ENCODE data around the gene MEGF9. TPM values are rescaled to one million over a fixed set of nuclear protein-coding genes. Genes with fewer than 3 reads are reported as not detected.

The MEGF9 gene
- total RNA-seq, 1 donor from 2014 or later, result 17.7 TPM

- no peaks in the 10 kb centered on the region for H3K9me3 ChIP-seq (ENCODE audit: insufficient read depth, low read depth, low read length)
- no peak overlapping the region for H3K4me3 ChIP-seq (ENCODE audit: insufficient read depth, low read depth, low read length)
- peak overlapping the region; percentile 20 for H3K9ac ChIP-seq (ENCODE audit: low read length)
- no peaks in the 10 kb centered on the region for H3K36me3 ChIP-seq (ENCODE audit: insufficient read depth, low read length)
- H3K27ac ChIP-seq (ENCODE audit: low read depth, low read length), result peak overlapping the region; percentile 76
- FAIRE-seq (no peak), DNase-seq (ENCODE audit: low read depth) (peak; percentile 92)
- no peaks in the 10 kb centered on the region for H3K27me3 ChIP-seq (ENCODE audit: insufficient read depth, low read length)
- peaks cover 12% of the 10 kb centered on the region for H3K79me2 ChIP-seq (ENCODE audit: insufficient read depth, low read length)
- Mint-ChIP-seq H3K27ac (ENCODE audit: unreplicated experiment) (peak overlapping the region; percentile 49), H3K4me3 (ENCODE audit: unreplicated experiment) (no peak overlapping the region), H3K9me3 (ENCODE audit: unreplicated experiment) (no peaks in the 10 kb centered on the region), H3K36me3 (ENCODE audit: low read depth, unreplicated experiment) (peaks cover 2% of the 10 kb centered on the region), H3K27me3 (ENCODE audit: low read depth, unreplicated experiment) (no peaks in the 10 kb centered on the region), H3K4me1 (ENCODE audit: low read depth, unreplicated experiment) (no peaks in the 10 kb centered on the region)
- no peaks in the 10 kb centered on the region for H4K20me1 ChIP-seq (ENCODE audit: insufficient read depth, low read length)
- H2AFZ ChIP-seq (ENCODE audit: low read depth, low read length), result peak overlapping the region; percentile 28
- H3K4me1 ChIP-seq (ENCODE audit: insufficient read depth, low read length), result peaks cover 19% of the 10 kb centered on the region
- H3K4me2 ChIP-seq (ENCODE audit: low read length), result peak overlapping the region; percentile 29
- TF ChIP-seq EZH2 (IDR thresholded peaks at IDR 0.05; ENCODE audit: insufficient read depth, low read length) (no peak), CTCF (IDR thresholded peaks at IDR 0.05; ENCODE audit: insufficient read depth, low read depth, low read length) (no peak)
Measured at GRCh38 chr9:120583958-120584369, 130.3 kb downstream of the MEGF9 start.

- peak; percentile 41 for FAIRE-seq
- H3K4me1 Mint-ChIP-seq (ENCODE audit: low read depth, unreplicated experiment), result no peaks in the 10 kb centered on the region
Measured at GRCh38 chr9:120580051-120580896, 134.0 kb downstream of the MEGF9 start, which contains the start of gene CDK5RAP2. Gene CDK5RAP2 (minus strand): TSS chr9:120580167. CDS start chr9:120579978, 189 bp downstream.

More at GRCh38 chr9:120580051-120580896, 134.0 kb downstream of the MEGF9 start, which contains the start of gene CDK5RAP2:
- H3K9me3 Mint-ChIP-seq (ENCODE audit: unreplicated experiment), result no peaks in the 10 kb centered on the region
- peak; percentile 95 for DNase-seq (ENCODE audit: low read depth)
- peak within 1 kb of the TSS; percentile 89 for H3K27ac Mint-ChIP-seq (ENCODE audit: unreplicated experiment)
- Histone ChIP-seq H3K4me1 (ENCODE audit: insufficient read depth, low read length) (peaks cover 22% of the 10 kb centered on the region), H3K4me2 (ENCODE audit: low read length) (peak within 1 kb of the TSS; percentile 91), H3K27ac (ENCODE audit: low read depth, low read length) (peak within 1 kb of the TSS; percentile 73), H2AFZ (ENCODE audit: low read depth, low read length) (peak within 1 kb of the TSS; percentile 87), H3K4me3 (ENCODE audit: insufficient read depth, low read depth, low read length) (peak within 1 kb of the TSS; percentile 88), H3K79me2 (ENCODE audit: insufficient read depth, low read length) (peaks cover 49% of the 10 kb centered on the region), H3K9ac (ENCODE audit: low read length) (peak within 1 kb of the TSS; percentile 89), H4K20me1 (ENCODE audit: insufficient read depth, low read length) (no peaks in the 10 kb centered on the region), H3K27me3 (ENCODE audit: insufficient read depth, low read length) (no peaks in the 10 kb centered on the region), H3K9me3 (ENCODE audit: insufficient read depth, low read depth, low read length) (no peaks in the 10 kb centered on the region), H3K36me3 (ENCODE audit: insufficient read depth, low read length) (no peaks in the 10 kb centered on the region)
- H3K36me3 Mint-ChIP-seq (ENCODE audit: low read depth, unreplicated experiment), result peaks cover 2% of the 10 kb centered on the region
- no peak for TF ChIP-seq EZH2 (IDR thresholded peaks at IDR 0.05; ENCODE audit: insufficient read depth, low read length)
- no peak for TF ChIP-seq CTCF (IDR thresholded peaks at IDR 0.05; ENCODE audit: insufficient read depth, low read depth, low read length)
- no peaks in the 10 kb centered on the region for H3K27me3 Mint-ChIP-seq (ENCODE audit: low read depth, unreplicated experiment)
- H3K4me3 Mint-ChIP-seq (ENCODE audit: unreplicated experiment), result peak within 1 kb of the TSS; percentile 96

Measured in astrocyte (in vitro differentiated cells and primary cell).